ENCODE data around the gene RAPGEF2. TPM values are rescaled to one million over a fixed set of nuclear protein-coding genes. Genes with fewer than 3 reads are reported as not detected.
"Not testable (repeated sequence)": the region's sequence is repeated elsewhere in the genome, so short reads cannot be mapped to it uniquely, and the experiment has no call there.

The RAPGEF2 gene
- total RNA-seq, 4 donors from 2014 or later, result 14.1 to 30.5 (median 21.4) TPM

GRCh38 chr4:159155119-159155518 is 52.2 kb downstream of the RAPGEF2 start:
- no peaks in the 10 kb centered on the region for H3K9me3 ChIP-seq
- intact Hi-C loops (cut with DNase I), result no loop called here
- H3K4me3 ChIP-seq, result no peak overlapping the region
- H3K36me3 ChIP-seq, result no peaks in the 10 kb centered on the region
- no peak for DNase-seq
- no peak overlapping the region for H3K27ac ChIP-seq
- WGBS, 2 donors, result 29 to 77% methylated on average over 4 of the region's 4 CpGs
- no peaks in the 10 kb centered on the region for H3K27me3 ChIP-seq
- no peaks in the 10 kb centered on the region for H3K4me1 ChIP-seq
- TF ChIP-seq CTCF (IDR thresholded peaks at IDR 0.05) (no peak), POLR2A (IDR thresholded peaks at IDR 0.05) (no peak)

- TF ChIP-seq POLR2A (IDR thresholded peaks at IDR 0.05), result no peak
- TF ChIP-seq CTCF (IDR thresholded peaks at IDR 0.05), result no peak
- H3K9me3 ChIP-seq, result no peaks in the 10 kb centered on the region
- H3K27ac ChIP-seq, result no peak overlapping the region
- H3K36me3 ChIP-seq, result no peaks in the 10 kb centered on the region
- no peak for DNase-seq
- intact Hi-C loops (cut with DNase I), result no loop called here
- no peaks in the 10 kb centered on the region for H3K27me3 ChIP-seq
- no peaks in the 10 kb centered on the region for H3K4me1 ChIP-seq
- no peak overlapping the region for H3K4me3 ChIP-seq
Observed at GRCh38 chr4:159158083-159158617, 55.3 kb downstream of the RAPGEF2 start.

- WGBS, 2 donors, result 63 to 81% methylated on average over 5 of the region's 5 CpGs
Observed at GRCh38 chr4:159158985-159159384, 56.1 kb downstream of the RAPGEF2 start.

GRCh38 chr4:159159611-159160010 is 56.7 kb downstream of the RAPGEF2 start:
- WGBS, 2 donors, result 41 to 50% methylated on average over 2 of the region's 2 CpGs
- Histone ChIP-seq H3K27ac (no peak overlapping the region), H3K9me3 (no peaks in the 10 kb centered on the region), H3K27me3 (no peaks in the 10 kb centered on the region), H3K4me3 (no peak overlapping the region), H3K4me1 (peaks cover 0 to 5% (median 0%) of the 10 kb centered on the region in 3 donors), H3K36me3 (no peaks in the 10 kb centered on the region)
- no peak for DNase-seq
- intact Hi-C loops (cut with DNase I), result no loop called here
- TF ChIP-seq CTCF (IDR thresholded peaks at IDR 0.05), result no peak
- no peak for TF ChIP-seq POLR2A (IDR thresholded peaks at IDR 0.05)

More at GRCh38 chr4:159158985-159159384, 56.1 kb downstream of the RAPGEF2 start:
- no peak for DNase-seq
- no peaks in the 10 kb centered on the region for H3K36me3 ChIP-seq
- H3K9me3 ChIP-seq, result no peaks in the 10 kb centered on the region
- H3K4me1 ChIP-seq, result no peaks in the 10 kb centered on the region
- no peak for TF ChIP-seq CTCF (IDR thresholded peaks at IDR 0.05)
- TF ChIP-seq POLR2A (IDR thresholded peaks at IDR 0.05), result no peak
- no peak overlapping the region for H3K27ac ChIP-seq
- no peak overlapping the region for H3K4me3 ChIP-seq
- intact Hi-C loops (cut with DNase I), result no loop called here
- H3K27me3 ChIP-seq, result no peaks in the 10 kb centered on the region

GRCh38 chr4:159160242-159160641 is 57.4 kb downstream of the RAPGEF2 start:
- TF ChIP-seq POLR2A (IDR thresholded peaks at IDR 0.05) (no peak), CTCF (IDR thresholded peaks at IDR 0.05) (no peak)
- H3K36me3 ChIP-seq, result no peaks in the 10 kb centered on the region
- H3K9me3 ChIP-seq, result no peaks in the 10 kb centered on the region
- intact Hi-C loops (cut with DNase I), result no loop called here
- WGBS, 2 donors, result 92 to 96% methylated on average over 1 of the region's 1 CpG
- DNase-seq, result no peak
- H3K27me3 ChIP-seq, result no peaks in the 10 kb centered on the region
- no peak overlapping the region for H3K27ac ChIP-seq
- H3K4me3 ChIP-seq, result no peak overlapping the region
- peaks cover 0 to 9% (median 0%) of the 10 kb centered on the region in 3 donors for H3K4me1 ChIP-seq

- 93 to 97% methylated on average over 3 of the region's 3 CpGs for WGBS, 2 donors
- intact Hi-C loops (cut with DNase I), result not testable (repeated sequence)
Observed at GRCh38 chr4:159161436-159161835, 58.6 kb downstream of the RAPGEF2 start.

More at GRCh38 chr4:159161436-159161835, 58.6 kb downstream of the RAPGEF2 start:
- not testable (repeated sequence) for H3K36me3 ChIP-seq, H3K9me3 ChIP-seq, H3K4me1 ChIP-seq, DNase-seq, H3K4me3 ChIP-seq, H3K27ac ChIP-seq, H3K27me3 ChIP-seq
